GM21576 (cell line): ENCODE data around the gene GRB7.
"Not testable (repeated sequence)": the region's sequence is repeated elsewhere in the genome, so short reads cannot be mapped to it uniquely, and the experiment has no call there.

Experiments used
- ATAC-seq: cut with Tn5 transposase; IDR thresholded peaks from one replicate; pipeline ENCODE4 v1.9.1; 2021; ENCODE audit warnings: mild to moderate bottlenecking, moderate library complexity; ENCODE audit not compliant: unreplicated experiment

The GRB7 gene

DNA sequence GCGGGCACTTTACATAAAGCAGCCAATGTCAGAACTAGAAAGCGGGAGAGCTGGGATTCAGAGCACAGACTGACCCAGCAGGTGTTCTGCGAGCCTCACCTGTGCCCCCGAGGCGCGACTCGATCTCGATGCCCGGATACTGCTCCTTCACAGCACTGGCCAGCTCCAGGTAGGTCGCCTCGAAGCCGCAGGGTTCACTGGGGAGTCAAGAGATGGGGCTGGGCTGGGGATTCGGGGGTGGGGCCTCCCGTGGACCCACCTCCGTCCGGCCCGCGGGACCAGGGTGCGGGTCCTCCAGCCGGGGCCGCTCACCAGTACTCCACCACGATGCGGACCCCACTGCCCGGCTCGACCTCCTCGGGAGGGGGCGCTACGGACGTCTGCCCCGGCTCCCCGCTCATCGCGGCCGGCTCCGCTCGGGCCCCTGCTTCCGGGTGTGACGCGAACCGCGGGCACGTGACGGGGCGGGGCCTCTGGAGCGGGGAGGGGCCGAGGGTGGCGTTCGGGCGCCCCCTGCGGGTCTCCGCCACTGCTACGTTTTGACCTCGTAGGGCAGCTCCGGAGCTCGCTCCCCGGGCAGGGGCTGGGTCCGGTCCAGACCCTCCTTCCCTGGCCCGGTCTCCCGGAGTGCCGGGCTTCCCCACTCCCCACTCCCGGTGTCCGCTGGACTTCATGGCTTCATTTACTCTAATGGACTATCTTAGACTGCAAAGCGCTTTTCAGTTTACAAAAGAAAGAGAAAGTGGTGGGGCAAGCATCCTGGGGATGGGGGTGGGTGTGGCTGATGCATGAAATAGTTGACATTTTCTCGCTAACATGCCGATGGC, 7.4 kb upstream of the GRB7 start, which contains the start of gene MIEN1:
Gene MIEN1, minus strand, starts transcription at position 438 of the 827 bp plus-strand sequence. Its CDS starts 37 bp downstream, at position 401.
- ATAC-seq = peak; percentile 73

DNA sequence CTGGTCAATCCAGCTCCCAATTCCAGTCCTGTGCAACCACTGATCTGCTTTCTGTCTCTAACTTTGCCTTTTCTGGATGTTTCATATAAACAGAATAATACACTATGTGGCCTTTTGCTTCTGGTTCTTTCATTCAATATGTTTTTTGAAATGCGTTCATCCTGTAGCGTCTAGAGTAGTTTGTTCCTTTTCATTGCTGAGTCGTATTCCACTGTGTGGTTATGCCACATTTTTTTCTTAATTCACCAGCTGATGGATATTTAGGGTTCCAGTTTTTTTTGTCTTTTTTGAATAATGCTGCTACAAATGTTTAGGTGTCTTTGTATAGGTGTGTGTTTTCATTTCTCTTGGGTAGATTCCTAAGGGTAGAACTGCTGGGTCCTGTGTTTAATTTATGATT, 5.2 kb upstream of the GRB7 start:
- ATAC-seq = no peak

DNA sequence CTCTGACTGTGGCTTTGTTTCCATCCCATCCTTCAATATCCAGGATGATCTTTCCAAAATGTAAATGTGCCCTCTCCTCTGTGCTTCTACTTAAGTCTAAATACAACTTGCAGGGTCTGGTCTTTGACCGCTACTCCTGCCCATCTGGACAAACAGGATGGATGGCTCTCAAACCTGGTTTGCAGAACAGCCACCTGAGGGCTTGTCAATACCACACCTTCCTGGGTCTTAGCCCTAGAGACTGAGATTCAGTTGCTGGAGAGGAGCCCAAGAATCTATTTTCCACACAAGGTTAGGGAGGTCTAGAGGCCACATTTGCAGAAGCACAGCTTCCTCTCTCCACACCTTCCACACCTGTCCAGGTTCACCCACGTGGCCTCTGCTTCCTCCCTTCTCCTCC, 1.9 kb upstream of the GRB7 start:
- no peak for ATAC-seq

DNA sequence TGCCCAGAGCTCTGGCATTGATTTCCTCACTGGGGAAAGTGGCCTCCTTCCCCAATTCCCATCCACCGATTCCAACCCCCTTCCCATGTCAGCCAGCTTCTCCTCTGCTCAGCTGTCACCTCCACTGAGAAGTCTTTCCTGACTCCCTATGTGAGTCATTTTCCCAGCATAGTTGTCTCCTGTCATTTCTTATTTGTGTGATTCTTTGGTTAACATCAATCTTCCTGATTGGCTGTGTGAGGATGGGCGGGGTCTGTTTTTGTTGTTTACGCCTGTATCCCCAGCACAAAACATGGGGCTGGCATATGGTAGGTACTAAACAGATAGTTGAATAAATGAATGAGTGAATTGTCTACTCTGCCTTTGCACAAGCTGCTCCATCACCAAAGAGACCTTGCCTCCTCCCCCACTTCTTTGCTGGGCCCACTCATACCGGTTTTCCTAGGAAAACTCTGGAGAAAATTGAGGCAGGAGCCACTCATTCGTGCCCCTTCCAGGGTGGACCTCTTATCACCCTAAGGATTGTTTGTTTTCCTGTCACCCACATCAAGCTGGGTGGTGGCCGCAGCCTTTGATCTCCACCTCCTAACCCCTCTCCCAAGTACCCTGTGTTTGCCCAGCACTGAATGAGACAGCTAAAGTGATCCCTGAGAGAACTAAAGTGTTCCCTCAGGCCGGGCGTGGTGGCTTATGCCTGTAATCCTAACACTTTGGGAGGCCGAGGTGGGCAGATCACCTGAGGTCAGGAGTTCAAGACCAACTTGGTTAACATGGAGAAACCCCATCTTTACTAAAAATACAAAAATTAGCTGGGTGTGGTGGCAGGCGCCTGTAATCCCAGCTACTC, 1.2 kb upstream of the GRB7 start:
- no peak for ATAC-seq

DNA sequence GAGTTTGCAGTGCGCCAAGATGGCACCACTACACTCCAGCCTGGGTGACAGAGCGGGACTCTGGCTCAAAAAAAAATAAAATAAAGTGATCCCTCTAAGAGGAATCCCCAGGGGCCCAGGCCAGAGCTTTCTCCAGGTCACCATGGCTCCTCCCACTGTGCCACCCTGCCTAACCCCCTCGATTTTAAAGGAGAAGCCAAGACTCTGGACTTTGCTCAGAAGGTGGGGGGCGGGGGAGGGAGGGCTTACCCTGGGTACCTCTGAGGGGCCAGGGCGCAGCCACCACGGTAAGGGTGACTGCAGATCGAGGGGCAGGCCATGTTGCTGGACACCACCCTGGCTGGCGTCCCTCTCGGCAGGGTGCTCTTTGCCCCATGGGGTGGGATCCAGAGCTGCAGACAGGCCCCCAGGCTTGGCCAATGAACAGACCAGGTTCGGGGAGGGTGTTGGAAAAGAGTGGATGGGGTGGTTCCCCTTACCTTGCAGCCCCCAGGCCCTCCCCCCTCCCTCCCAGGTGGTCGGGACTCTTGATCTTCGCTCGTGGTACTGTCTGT, 455 bp upstream of the GRB7 start:
- ATAC-seq = no peak

DNA sequence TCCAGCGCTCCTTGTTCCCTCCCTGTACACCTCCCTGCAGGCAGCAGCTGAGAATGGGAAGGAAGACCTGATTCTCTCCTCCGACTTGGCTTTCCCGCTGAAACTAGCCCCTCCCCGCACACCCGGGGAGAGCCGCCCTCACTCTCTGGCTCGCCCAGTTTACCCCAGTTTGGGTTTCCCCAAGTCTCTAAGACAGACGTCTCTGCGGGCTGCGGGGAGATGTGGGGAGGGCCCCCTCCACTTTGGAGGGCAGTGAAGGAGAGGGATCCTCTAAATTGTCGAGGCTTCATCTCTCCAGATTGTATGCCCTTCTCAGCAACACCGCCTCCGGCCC, 797 bp downstream of the GRB7 start:
- ATAC-seq = no peak

DNA sequence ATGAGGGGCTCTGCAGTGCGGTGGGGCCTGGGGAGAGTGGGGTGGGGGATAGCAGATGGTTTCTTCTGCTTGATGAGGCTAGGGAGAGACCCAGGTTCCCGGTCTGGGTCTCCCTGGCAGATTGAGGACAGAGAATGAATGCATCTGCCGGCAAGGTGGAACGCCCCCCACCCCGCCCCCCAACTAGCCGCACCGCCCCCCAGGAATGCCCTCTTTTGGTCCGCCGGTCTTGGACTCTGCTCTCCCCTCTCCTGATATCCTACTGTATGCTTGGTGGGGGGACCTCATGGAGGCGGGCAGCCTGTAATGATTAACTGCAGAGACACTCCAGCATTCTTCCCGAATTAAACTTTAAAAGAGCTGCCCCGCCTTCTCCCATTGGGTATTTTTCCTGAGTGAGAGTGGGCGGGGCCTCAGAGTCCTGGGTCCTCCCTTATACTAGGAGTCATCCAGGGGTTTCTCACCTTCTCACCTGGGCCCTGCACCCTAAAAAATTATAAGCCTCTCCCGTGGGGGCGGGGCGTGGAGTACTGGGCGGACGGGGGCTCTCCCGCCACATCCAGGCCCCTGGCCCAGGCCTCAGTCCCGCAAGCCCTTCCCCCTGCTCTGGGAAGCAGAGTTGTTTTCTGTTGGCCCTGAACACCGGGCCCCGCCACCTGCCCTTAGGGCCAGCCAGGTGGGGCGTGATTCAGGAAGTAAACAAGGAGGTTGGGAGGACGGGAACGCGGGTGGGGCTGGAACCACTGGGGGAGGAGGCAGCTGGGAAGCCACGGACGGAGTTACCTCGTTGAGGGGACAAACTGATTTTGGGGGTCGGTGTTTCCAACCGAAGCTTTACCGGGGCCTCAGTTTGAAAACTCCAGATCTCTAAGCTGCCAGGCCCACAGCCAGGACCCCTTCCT, 1.5 kb downstream of the GRB7 start:
- no peak for ATAC-seq

DNA sequence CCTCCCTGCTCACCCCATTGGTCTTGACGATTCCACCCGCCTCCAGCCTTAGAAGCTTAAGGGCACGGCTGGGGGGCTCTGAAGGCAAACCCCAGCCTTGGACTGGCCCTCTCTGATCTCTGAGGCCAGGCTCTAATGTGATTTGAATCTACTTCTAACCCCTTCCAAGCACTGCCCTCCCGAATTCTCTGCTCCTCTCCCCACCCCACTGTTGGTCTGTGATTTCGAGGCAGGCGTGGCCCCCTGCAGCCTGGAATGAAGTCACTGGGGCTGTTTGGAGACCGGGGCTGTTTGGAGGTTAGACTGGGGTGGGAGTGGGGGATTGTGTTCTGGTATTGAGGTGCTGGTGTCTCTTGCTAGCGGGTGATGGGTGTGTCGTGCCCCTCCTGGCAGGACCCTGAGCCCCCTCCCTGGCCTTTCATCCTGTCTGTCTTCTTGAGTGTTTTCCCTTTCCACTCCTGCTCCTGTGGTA, 2.2 kb downstream of the GRB7 start:
- ATAC-seq = no peak

DNA sequence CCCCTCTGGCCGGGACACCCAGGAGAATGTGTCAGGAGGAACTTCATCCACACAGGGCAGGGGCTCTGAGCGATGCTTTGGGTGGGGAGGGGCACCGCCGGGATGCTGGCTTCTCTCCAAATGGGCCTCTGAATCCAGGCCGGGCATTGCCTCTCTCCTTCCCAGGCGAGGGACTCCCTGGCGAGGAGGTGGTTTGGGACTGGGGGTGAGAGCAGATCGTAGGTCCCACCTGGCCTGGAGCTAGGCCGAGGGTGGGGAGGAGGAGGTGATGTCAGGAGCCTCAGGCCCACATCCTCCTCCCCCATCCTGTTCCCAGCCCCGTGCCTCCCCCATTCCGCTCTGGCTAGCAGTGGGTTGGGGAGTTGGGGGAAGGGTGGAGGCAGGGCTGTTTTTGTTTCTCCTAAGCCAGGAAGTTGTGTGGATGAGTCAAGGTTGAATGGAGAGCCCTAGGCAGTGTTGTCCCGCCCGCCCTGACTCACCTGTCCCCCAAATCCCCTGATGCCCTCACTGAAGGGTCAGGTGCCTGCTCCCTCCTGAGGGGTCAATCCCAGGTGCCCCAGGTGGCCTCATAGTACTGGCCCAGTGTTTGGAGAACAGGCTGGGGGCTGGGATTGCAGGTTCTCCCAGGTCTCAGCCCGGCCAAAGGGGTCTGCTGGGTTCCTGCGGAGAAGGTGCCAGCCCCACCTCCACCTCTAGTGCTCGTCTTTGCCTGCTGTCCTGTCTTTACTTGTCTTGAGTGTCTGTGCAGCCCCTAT, 2.8 kb downstream of the GRB7 start:
- ATAC-seq = no peak

DNA sequence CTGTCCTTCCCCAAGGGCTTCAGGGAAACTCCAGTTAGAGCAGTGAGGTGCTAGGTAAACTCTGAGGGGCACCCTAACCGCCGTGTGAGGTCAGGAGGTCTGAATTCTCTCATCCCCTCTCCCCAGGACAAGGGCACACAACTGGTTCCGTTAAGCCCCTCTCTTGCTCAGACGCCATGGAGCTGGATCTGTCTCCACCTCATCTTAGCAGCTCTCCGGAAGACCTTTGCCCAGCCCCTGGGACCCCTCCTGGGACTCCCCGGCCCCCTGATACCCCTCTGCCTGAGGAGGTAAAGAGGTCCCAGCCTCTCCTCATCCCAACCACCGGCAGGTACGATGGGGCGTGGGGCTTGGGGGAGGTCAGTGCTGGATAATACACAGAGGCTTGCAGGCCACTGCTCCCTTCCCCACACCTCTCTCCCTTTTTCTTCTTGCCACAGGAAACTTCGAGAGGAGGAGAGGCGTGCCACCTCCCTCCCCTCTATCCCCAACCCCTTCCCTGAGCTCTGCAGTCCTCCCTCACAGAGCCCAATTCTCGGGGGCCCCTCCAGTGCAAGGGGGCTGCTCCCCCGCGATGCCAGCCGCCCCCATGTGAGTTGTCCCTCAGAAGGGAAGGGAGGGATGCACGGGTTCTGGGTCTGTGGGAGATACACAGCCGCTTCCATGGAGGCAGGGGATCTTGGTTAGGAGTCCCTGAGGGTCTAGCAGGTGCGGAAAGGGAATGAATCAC, 4.6 kb downstream of the GRB7 start:
- ATAC-seq = no peak

DNA sequence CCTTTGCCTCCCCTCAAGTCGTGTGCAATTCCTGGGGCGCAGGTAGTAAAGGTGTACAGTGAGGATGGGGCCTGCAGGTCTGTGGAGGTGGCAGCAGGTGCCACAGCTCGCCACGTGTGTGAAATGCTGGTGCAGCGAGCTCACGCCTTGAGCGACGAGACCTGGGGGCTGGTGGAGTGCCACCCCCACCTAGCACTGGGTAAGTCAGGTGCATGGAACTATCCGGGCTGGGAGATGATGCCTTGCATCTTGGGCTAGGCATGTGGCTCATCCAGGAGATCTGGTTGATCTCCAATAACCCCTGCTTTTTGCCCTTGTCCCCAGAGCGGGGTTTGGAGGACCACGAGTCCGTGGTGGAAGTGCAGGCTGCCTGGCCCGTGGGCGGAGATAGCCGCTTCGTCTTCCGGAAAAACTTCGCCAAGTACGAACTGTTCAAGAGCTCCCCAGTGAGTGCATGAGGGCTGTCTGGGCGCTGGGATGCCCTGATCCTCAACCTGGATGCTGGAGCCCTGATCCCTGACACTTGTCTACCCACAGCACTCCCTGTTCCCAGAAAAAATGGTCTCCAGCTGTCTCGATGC, 5.2 kb downstream of the GRB7 start:
- ATAC-seq = no peak

DNA sequence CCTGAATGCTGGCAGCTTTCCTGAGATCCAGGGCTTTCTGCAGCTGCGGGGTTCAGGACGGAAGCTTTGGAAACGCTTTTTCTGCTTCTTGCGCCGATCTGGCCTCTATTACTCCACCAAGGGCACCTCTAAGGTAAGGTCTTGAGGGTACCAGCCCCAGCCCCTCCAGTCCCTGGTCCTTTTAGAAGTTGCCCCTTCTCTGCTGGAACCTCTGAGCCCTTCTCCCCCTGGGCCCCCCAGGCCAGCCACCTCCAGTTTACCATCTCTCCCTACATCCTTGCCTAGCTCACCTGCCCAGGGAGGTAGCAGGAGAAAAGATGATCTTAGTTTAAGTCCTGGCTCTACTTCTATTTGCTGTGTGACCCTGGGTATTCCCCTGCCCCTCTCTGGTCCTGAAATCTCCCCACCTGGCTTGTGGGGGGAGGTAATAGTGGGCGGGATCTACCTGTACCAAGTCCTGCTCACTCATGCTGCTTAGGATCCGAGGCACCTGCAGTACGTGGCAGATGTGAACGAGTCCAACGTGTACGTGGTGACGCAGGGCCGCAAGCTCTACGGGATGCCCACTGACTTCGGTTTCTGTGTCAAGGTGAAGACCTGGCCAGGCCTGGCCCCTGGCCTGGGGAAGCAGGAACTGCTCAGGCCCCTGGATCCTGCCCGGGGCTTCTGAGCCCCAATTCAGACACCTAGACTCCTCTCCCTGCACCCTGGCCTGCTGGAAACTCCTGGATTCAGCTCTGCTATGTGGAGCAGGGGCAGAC, 6.5 kb downstream of the GRB7 start:
- no peak for ATAC-seq

DNA sequence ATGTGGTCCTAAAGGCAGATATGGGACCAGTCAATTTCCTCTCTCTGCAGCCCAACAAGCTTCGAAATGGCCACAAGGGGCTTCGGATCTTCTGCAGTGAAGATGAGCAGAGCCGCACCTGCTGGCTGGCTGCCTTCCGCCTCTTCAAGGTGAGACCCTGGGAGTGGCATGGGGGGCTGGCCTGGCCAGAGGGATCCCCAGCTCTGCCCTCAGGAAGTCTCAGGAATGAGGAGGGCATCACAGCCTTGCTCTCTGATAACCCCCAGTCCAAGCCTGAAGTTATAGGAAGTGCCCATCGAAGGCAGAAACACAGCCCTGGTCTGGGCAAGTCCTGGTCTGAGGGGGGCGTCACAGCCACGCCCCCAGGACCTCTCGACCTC, 7.1 kb downstream of the GRB7 start:
- ATAC-seq = no peak

DNA sequence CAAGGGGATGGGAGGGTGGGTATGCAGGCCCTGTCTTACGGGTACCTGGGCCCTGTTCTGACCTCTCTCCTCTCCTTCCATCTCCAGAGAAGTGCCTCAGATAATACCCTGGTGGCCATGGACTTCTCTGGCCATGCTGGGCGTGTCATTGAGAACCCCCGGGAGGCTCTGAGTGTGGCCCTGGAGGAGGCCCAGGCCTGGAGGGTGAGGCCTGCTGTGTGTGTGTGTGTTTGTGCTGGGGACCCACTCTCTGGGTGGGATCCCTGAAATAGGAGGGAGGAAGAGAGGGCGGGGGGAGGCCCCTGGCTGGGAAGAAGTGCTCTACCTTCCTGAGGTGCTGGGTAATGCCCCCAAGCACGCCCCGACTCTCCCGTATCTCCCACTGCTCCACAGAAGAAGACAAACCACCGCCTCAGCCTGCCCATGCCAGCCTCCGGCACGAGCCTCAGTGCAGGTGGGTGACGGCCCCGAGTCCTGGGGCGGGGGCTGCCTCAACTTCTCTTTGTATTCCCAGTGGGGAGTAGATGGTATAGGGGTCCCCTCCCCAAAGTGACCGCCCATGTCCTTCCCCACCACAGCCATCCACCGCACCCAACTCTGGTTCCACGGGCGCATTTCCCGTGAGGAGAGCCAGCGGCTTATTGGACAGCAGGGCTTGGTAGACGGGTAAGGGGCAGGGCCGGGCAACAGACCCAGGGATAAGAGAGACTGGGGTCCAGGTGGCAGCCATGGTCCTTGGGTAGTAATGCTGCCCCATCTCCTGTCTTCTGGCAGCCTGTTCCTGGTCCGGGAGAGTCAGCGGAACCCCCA, 7.8 kb downstream of the GRB7 start:
- ATAC-seq = no peak

DNA sequence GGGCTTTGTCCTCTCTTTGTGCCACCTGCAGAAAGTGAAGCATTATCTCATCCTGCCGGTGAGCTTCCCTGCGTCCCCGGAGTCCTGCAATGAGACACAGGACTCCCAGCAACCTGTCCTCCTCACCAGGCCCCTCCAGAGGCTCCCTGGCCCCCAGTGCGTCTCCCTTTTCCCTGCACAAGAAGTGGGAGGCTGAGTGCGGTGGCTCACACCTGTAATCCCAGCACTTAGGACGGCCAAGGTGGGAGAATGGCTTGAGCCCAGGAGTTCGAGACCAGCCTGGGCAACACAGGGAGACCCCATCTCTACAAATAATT, 8.4 kb downstream of the GRB7 start:
- no peak for ATAC-seq

DNA sequence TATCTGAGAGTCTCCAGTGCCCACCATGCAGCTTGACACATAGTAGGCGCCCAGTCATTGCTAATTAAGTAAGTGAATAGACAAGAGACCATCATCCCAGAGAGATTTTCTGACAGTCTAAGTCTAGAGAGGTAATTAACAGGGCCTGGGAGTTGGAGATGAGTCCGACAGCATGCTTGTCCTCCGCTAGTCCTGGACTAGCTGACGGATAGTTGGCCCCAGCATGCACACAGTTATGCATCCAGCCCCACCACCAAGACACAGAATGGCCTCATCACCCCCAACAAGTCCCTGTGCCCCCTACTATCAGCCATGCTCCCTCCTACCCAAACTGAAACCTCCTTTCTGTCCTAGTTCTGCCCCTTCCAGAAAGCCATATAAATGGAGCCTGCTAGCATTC, 10.0 kb downstream of the GRB7 start:
- ATAC-seq = no peak

DNA sequence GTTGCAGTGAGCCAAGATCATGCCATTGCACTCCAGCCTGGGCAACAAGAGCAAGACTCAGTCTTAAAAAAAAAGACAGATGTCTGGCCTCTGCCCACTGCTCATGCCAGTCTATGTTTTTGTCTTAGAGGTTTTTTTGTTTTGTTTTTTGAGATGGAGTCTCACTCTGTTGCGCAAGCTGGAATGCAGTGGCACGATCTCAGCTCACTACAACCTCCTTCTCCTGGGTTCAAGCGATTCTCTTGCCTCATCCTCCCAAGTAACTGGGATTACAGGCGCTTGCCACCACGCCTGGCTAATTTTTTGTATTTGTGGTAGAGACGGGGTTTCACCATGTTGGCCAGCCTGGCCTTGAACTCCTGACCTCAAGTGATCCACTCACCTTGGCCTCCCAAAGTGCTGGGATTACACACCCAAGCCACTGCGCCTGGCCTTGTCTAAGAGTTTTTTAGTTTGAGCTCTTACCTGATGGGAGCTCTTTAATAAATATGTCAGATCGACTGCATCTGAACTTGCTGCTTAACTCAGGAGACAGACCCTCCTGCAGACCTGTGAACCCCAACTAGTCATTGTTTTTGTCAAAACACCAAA, 10.8 kb downstream of the GRB7 start:
- ATAC-seq = not testable (repeated sequence)
